Stimulated activated CD8-positive, alpha-beta memory T cell treated with anti-CD3 and anti-CD28 coated beads, Interleukin-4, amount 100 ng/mL, for 24 hours (primary cell): Measurements from ENCODE around the gene UBE2R2.
"Not testable (repeated sequence)": the region's sequence is repeated elsewhere in the genome, so short reads cannot be mapped to it uniquely, and the experiment has no call there.

Source experiments
- DNase-seq: peaks from one replicate; pipeline ENCODE4 v3.0.0-alpha.2; 2020; ENCODE audit warnings: low read depth

The UBE2R2 gene

DNA sequence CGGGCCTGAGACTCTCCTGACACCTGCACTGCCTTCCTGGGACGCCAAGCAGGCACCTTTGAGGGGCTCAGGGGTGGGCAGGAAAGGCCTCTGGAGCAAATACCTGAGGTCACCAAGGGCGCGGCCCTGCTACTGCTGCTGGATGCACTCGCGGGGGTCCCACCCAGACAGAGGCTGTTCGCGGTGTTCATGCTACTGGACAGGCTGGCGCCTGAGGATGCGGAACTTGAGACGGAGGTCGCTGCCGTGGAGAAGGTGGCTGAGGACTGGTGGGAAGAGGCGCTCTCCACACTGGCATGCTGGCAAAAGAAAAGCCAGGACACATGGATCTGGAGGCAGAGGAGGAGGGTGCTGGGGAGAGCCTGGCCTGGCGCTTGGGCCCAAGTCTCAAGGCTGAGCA is 110.7 kb downstream of the UBE2R2 start:
- no peak for DNase-seq

DNA sequence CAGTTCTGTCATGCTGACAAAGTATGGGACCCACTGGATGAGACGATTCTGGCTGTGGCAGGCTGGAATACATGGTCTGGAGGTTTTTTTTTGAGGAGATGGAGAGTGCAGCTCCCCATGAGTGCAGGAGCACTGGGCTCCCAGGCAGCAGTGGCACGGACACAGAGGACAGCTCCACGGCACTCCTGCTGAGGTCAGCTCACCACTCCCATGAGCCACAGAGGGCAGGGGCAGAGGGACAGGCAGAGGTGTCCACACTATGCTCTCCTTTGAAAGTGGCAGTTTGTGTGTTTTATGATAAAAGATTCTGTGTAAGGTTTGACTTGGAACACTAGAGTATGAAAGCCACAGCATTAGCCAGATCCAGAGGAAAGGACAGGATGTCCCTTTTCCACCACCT is 114.4 kb downstream of the UBE2R2 start:
- no peak for DNase-seq

DNA sequence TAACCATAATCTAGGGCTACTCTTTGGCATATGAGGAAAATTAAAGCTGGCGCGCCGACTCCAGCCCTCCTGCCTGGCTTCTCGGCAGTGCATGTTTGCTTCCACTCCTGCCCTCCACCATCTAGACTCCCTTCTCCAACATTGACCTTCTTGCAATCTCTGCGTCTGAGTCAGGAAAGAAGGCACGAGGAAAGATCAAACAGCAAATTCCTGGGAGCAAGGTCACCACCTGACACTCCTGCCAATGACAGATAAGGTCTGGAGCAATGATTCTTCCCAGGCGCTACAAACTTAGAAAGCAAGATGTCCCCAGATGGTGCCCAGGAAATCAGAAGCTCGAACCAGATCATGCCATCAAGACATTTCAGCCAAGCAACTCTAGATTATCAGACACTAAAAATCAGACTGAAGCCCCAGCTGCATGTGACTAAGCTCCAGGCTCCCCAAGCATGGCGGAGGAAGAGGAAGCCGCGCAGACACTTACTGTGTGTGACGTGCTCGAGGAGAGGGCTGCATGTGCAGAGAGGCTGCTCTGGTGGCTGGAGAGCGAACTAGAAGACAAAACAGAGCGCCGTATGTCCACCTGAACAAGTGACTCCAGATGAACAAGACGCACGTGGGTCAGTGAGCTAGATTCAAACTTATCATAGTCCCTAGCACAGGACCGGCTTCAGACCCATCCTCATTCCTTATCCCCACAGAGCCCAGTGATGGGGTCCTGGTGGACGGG is 115.3 kb downstream of the UBE2R2 start:
- DNase-seq: no peak

DNA sequence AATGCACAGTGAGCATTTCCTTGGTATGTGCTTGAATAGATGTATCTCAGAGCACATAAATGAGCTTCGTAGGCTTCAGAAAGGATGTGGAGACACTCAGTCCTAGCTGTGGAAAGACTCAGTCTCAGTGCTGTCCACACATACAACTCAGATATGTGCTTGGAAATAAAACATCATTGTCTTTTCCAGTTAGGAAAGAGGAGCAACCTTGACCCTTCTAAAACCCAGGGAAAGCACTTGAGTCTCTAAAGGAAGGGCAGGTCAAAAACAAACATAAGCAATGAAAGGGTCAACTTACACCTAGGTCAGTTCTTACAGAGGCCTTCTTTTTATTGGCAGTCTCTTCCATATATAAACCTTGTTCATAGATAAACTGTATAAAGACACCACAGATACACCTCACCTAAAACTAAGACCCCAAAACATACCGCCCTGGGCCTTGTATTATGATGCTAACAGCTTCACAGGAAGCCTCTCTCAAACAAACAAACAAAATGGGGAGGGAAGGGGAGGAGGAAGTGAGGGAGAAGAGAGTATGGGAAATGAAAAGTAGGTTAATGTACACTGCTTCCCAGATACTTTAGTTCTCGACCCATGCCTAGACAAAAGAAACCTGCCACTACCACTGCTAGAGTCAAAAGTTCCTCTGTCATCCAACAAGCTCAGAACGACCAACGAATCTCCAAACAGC is 117.4 kb downstream of the UBE2R2 start:
- no peak for DNase-seq

DNA sequence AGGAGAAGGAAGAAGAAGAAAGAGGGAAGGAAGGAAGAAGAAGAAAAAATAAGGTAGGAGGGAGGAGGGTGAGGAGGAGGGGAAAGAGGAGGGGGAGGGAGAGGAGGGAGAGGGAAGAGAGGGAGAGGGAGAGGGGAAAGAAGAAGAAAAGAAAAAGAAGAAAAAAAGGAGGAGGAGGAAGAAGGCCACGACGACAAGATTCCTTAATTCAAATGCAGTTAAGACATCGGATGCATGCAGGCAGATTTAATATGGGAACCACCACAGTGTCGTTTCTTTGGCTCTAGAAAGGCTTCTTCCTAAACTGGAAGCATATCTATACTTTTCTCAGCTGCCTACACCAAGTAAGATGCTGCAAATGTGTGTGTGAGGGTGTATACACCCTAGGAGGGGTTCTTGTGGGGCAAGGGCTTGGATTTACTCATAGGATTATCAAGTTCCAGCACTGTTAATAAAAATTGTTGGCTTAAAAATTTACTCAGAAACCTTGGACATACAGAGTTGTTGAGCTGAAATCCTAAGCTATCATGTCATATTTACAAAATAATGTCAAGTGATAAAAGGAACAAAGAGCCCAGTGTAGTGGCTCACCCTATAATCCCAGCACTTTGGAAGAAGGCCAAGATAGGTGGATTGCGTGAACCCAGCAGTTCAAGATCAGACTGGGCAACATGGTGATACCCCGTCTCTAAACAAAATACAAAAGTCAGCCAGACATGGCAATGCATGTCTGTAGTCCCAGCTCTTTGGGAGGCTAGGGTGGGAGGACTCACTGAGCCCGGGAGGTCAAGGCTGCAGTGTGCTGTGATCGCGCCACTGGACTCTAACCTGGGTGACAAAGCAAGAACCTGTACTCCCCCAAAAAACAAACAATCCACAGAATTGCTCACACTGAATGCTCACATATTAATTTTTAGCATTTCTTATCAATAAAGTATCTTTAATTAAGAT is 123.2 kb downstream of the UBE2R2 start:
- DNase-seq: no peak

DNA sequence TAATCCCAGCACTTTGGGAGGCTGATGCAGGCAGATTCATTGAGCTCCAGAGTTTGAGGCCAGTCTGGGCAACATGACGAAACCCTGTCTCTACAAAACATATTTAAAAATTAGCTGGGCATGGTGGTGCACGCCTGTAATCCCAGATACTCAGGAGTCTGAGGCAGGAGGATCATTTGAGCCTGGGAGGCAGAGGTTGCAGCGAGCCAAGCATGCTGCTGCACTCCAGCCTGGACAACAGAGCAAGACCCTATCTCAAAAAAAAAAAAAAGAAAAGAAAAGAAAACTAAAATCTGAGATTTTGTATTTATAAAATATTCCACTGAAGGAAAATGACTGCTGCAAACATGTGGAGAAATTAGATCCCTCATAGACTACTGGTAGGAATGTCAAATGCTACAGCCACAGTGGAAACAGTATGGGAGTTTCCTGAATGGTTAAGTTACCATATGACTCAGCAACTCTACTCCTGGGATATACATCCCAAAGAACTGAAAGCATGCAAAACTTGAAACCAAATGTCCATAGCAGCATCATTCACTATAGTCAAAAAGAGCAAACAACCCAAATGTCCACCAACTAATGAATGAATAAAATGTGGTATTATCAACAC is 125.6 kb downstream of the UBE2R2 start:
- no peak for DNase-seq

DNA sequence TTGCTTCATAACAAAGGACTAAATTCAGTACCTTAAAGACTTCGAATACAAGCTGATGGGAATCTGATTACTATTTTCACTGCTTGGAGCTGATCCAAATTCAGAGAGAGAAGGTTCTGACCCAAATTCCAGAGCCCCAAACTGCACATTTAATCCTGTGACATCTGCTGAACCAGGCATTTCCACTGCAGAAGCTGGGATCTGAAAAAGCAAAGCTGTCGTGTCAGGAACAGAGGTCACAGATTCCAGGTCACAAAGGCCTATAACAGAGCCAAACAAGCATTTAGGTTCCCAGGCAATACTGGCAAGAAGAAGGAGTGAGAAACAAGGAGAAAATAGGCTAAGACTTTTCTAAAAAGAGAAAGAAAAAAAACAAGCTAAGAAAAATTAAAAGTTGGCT is 126.4 kb downstream of the UBE2R2 start:
- no peak for DNase-seq

DNA sequence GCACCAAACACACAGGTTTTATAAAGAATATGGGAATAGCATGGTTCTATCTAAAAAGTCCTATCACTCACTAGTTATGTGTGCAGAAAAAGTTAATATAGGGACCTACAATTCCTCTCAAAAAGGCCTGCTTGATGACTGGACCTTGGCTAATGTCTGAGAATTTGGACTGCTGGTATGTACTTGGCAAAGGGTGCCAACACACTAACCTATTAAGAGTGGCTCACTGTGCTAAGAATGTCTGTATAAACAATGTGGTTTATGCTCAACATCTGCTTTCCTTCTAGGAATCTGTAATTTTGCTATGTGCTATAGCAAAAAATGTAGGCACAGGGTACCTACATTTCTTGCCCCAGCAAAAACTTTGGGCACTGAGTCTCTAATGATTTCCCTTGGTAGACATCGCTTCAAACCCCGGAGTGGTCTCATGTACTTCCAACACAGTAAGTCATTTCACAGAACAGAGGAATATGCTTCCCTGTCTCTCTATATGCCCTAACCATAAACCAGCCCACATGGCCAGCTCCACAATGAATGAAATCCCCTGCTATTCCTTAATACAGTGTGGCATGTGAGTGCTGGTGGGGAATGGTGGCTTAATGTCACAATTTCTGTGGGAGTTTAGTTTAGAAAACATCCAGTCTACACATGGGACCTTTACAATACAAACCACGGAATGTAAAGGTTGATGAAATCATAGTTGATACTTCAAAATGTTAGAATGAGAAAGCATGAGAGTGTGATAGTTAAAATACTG is 130.0 kb downstream of the UBE2R2 start:
- no peak for DNase-seq

DNA sequence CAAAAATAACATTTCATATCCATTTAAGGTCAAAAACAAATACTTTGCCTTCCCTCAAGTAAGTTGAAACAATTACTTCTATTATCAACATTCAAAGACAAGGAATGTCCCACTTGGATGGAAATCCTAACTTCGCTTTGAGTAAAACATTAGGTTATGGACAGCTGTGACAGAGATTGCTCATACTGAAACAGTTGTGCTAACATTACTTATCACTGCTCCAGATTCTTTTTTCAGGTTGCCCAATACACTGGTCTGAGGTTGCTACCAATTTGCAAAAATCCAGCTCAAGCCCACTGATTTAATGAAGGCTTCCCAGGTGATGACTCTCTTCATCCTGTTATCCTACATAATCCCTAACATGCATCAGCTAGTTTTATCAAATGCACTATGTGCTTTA is 133.4 kb downstream of the UBE2R2 start:
- no peak for DNase-seq

DNA sequence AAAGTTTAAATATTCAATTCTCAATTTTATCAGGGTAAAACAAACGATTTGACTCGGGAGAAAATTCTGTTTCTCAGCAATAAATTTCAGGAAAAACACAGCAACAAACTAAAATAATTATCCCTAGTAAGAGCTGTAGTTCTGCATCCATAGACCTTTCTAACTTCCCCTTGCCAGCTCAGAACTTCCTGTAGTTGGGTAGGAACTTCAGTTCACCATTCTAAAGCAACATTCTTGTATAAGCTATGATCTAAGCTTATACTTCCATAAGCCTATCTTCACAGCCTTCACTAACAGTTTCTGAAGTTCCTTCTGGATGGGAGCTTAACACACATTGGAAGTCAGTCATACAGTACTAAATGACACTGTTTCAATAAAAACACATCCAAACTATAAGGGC is 135.1 kb downstream of the UBE2R2 start:
- DNase-seq: no peak

DNA sequence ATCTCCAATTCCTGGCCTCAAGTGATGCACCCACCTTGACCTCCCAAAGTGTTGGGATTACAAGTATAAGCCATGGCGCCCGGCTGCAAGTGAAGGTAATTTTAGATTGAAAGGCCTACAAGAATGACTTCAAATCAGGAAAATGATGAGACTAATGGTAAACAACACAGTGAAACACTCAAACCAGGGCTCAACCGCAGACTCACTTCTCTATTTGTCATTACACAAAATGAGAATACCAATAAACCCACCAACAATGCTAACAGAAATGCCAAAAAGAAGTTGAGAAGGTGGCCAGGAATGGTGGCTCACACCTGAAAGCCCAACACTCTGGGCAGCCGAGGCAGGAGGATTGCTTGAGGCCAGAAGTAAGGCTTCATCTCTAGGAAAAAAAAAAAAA is 139.6 kb downstream of the UBE2R2 start:
- DNase-seq: no peak

DNA sequence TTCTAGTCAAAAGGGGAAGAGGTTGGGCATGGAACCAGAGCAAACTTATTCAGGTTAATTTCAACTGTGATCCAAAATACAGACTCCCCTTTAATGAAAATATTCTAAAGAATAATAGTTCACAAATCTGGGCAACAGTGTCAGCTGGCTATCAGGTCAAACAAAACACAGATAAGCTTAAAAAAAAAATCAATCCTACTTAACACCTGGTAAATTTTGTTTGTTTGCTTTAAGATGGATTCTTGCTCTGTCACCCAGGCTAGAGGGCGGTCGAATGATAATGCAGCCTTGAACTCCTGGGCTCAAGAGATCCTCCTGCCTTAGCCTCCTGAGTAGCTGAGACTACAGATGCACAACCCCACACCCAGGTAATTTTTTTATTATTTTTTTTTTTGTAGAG is 142.8 kb downstream of the UBE2R2 start:
- no peak for DNase-seq

DNA sequence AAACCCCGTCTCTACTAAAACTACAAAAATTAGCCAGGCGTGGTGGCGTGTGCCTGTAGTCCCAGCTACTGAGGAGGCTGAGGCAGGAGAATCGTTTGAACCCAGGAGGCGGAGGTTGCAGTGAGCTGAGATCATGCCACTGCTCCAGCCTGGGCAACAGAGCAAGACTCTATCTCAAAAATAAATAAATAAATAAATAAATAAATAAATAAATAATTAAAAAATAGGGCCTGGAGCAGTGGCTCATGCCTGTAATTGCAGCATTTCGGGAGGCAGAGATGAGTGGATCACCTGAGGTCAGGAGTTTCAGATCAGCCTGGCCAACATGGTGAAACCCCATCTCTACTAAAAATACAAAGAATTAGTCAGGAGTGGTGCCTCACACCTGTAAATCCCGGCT is 145.5 kb downstream of the UBE2R2 start:
- DNase-seq: not testable (repeated sequence)

DNA sequence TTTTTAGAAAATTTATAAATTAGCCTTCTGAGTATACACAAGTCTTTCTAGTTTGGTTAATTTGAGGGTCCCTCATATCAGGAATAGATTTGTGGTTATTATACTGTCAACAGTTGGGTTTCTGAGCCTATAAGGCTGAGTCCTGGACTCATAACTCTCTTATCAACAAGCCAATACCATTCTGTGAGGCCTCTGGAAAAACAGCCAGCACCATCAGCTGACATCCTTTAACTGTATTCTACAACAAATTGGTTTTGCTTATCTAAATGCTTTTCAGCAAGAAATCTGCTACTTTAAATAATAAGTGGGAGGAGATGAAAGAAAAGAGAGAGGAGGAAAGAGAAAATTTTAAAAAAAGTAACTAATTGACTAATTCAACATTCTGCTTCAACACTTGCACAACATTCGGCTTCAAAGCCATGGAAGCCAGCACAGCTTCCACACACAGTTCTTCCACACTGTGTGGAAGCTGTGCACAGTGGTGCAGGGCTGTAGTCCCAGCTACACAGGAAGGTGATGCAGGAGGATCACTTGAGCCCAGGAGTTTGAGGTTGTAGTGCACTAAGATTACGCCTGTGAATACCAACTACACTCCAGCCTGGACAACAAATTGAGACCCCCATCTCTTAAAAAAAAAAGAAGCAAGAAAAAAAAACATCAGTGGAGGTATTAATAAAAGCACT is 147.3 kb downstream of the UBE2R2 start:
- no peak for DNase-seq
